IPS-15b (cell line): ENCODE results near the gene FAM53B.

ENCODE experiments used
- H3K27me3 ChIP-seq: one replicate; pipeline ENCODE4 v1.6.1; 2013; ENCODE audit warnings: low read length; ENCODE audit not compliant: control insufficient read depth, insufficient read depth
- H3K36me3 ChIP-seq: one replicate; pipeline ENCODE4 v1.6.1; 2013; ENCODE audit warnings: low read length; ENCODE audit not compliant: control insufficient read depth, insufficient read depth
- H3K4me1 ChIP-seq: one replicate; pipeline ENCODE4 v1.6.1; 2013; ENCODE audit warnings: mild to moderate bottlenecking, low read length; ENCODE audit not compliant: control insufficient read depth, insufficient read depth
- H3K4me3 ChIP-seq: one replicate; pipeline ENCODE4 v1.5.1; 2013; ENCODE audit warnings: low read depth, low read length
- H3K9ac ChIP-seq: one replicate; pipeline ENCODE4 v1.6.1; 2013; ENCODE audit warnings: low read depth, mild to moderate bottlenecking, low read length
- H3K9me3 ChIP-seq: one replicate; pipeline ENCODE4 v1.6.1; 2013; ENCODE audit warnings: mild to moderate bottlenecking, low read length; ENCODE audit not compliant: control insufficient read depth, insufficient read depth

FAM53B gene

DNA sequence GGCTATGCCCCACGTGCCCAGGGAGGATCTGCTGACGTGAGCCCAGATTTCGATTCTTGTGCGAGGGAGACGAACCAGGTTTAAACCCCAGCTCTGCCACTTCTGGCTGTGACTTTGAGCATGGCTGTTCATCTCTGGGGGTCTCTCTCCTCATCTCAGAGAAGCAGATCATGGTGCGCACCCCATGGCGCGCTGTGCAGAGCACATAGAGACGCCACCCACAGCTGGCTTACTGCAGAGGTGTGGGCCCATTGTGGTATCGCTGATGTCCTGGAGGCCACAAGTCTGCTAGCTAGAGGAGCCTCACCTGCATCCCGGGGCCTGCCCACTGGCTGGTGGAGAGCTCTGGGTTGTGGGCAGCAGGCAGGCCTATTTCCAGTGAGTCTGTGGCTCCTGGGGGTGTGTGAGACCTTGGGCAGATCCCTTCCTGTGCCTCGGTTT, 142.0 kb downstream of the FAM53B start:
- Histone ChIP-seq H3K4me3 (no peak overlapping the region), H3K4me1 (no peaks in the 10 kb centered on the region), H3K9ac (no peak overlapping the region), H3K9me3 (no peaks in the 10 kb centered on the region), H3K27me3 (no peaks in the 10 kb centered on the region), H3K36me3 (no peaks in the 10 kb centered on the region)

DNA sequence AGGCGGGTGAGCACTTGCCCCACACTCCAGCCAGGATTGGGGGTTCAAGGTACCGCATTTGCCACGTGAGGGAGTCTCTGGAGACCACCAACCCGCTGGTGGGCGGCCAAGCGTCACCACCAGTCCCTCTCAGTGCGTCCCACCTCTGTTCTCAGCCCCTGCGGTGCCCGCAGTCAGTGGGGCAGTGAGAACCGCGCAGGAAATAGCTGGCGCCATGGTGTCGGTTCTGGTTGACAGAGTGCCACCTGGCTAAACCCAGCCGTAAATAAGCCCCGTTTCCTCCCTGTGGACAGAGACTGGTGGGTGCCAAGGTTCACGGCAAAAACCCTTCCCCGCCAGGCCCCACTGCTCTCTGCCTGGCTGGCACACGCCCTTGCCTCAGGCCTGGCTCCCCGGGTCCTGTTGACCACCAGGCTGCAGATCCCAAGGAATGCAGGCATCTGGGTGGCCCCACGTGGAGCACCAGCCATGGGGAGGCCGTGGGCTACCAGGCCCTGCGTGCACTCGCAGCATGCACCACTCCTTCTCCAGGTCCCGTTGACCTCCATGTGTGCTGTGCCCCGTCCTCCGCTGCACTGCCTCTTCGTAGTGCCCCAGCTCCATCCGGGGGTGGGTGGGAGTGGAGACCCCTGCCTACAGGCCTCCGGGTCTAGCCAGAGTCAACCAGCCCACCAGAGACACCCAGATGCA, 142.6 kb downstream of the FAM53B start:
- H3K36me3 ChIP-seq = no peaks in the 10 kb centered on the region
- H3K27me3 ChIP-seq = no peaks in the 10 kb centered on the region
- H3K9ac ChIP-seq = no peak overlapping the region
- H3K4me3 ChIP-seq = no peak overlapping the region
- H3K9me3 ChIP-seq = no peaks in the 10 kb centered on the region
- H3K4me1 ChIP-seq = no peaks in the 10 kb centered on the region

DNA sequence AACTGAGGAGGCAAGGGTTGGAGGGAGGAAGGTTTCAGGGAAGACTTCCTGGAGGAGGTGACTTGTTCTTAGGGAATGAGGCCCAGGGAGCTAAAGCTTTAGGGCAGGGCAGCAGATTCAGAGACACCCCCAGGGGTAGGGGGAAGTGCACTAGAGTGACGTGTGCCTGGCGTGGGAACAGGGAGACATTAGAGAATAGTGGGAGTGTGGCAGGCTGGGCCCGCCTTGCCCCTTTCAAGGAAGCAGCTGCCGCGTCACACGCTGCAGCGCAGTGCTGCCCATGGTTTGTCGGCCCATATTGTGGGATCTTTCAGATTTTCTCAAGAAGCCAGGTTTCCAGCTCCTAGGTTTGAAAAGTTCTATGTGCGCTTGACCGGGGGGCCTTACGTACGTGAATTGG, 143.2 kb downstream of the FAM53B start:
- Histone ChIP-seq H3K9me3 (no peaks in the 10 kb centered on the region), H3K36me3 (no peaks in the 10 kb centered on the region), H3K27me3 (no peaks in the 10 kb centered on the region), H3K4me3 (no peak overlapping the region), H3K4me1 (no peaks in the 10 kb centered on the region), H3K9ac (no peak overlapping the region)

DNA sequence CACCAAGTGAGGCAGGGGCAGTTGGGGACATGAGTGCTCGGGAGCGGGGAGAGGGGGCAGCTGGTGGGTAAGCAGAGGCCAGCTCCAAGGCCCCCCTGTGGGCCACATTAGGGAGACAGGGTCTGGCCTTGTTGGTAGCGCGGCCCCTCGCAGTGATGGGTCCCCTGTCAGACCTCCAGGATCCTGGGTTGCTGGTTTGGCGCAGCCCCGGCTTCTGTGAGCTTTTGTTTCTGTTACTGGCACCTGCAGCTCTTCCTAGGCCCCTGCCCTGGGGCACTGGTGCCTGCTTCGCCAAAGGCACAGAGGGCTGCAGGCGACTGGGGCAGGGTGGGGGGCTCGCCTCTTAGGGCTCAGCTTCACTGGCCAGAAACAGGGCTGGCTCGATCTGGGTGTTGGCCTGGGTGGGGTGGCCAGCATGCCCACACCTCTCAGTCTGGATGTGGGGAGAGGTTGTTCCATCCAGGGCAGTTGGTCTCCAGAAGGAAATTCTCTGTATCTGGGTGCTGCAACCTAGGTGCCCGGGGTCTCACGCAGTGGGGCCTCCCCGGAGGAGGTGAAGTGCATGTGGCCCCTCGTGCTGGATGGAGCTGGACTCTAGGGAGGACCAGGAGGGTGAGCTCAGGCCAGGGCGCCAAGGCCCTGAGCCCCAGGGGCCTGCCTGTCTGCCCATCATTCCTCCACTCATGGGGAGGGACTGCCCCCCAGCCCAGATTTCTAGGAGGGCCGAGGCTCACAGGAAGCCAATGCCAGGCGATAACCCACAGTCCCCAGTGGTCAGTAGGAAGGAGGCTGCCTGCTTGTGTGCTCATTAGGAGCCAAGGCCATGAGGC, 143.9 kb downstream of the FAM53B start:
- H3K4me3 ChIP-seq = no peak overlapping the region

DNA sequence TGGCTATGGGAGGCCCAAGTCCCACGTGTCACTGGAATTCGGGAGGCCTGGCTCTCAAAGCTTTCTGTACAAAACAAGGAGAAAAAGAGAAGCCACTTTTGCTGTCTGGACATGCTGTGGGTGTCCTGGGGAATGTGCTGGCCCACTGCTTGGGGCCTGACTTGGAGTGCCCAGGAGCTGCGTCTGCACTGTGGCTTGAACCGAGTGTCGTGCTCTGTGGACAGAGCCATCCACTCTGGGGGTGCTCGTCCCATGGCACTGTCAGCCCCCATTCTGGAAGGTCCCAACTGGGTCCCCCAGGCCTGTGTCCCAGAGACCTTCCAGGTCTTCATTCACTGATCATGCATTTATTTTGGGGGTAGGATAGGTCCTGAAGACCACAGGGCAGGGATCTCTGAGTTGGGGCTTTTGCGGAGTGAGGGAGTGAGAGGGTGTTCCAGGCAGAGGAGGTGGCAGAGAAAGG, 144.6 kb downstream of the FAM53B start:
- no peaks in the 10 kb centered on the region for H3K4me1 ChIP-seq
- H3K36me3 ChIP-seq = no peaks in the 10 kb centered on the region
- H3K9ac ChIP-seq = no peak overlapping the region

More for the DNA sequence above, 143.9 kb downstream of the FAM53B start:
- Histone ChIP-seq H3K9ac (no peak overlapping the region), H3K27me3 (no peaks in the 10 kb centered on the region), H3K9me3 (no peaks in the 10 kb centered on the region), H3K4me1 (no peaks in the 10 kb centered on the region), H3K36me3 (no peaks in the 10 kb centered on the region)

DNA sequence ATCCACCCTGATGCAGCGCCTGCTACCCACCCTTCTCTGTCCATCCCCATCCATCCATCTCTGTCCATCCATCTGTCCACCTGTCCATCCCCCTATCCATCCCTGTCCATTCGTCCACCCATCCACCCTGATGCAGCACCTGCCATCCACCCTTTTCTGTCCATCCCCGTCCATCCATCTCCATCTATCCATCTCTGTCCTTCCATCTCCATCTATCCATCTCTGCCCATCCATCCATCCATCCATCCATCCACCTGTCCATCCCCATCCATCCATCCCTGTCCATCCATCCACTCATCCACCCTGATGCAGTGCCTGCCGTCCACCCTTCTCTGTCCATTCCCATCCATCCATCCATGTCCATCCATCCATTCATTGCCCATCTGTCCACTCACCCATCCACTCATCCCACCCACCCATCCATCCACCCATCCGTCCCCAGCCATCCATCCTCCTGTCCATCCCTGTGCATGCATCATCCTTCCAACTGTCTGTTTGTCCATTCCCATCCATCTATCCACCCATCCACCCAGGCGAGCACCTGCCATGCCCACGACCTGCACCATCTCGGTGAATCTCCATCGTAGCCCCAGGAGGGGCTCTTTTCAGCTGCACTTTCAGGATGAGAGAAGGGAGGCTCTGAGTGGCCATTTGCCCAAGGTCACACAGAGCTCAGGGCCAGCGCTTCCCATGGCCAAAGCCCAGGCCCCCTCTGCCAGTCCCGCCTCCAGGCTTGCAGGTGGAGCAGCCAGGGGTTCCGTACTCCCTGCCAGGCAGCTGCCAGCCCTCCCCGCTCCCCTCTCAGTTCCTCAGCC, 145.2 kb downstream of the FAM53B start:
- H3K4me1 ChIP-seq = no peaks in the 10 kb centered on the region

More for the DNA sequence above, 144.6 kb downstream of the FAM53B start:
- Histone ChIP-seq H3K4me3 (no peak overlapping the region), H3K27me3 (no peaks in the 10 kb centered on the region), H3K9me3 (no peaks in the 10 kb centered on the region)

DNA sequence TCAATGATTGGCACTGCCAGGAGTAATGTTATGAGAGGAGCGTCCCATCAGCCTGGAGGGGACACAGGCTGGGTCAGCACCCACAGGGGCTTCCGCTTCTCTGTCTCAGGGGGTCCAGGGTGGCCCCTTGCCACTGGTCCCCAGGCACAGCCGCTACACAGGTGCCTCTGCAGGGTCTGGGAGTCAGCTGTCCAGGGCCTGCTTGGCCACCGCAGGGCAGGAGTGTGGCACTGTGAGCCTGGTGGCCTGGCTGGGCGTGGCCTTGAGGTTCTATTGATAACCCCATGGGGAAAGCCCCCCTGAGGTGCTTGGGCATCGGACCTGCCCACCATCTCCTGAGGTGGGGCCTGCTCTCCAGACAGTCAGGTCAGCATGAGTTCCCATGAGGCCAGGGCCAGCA, 146.0 kb downstream of the FAM53B start:
- Histone ChIP-seq H3K4me1 (no peaks in the 10 kb centered on the region), H3K4me3 (no peak overlapping the region), H3K27me3 (no peaks in the 10 kb centered on the region), H3K9me3 (no peaks in the 10 kb centered on the region), H3K36me3 (no peaks in the 10 kb centered on the region), H3K9ac (no peak overlapping the region)

More for the DNA sequence above, 145.2 kb downstream of the FAM53B start:
- no peaks in the 10 kb centered on the region for H3K27me3 ChIP-seq
- H3K9me3 ChIP-seq = no peaks in the 10 kb centered on the region
- H3K36me3 ChIP-seq = no peaks in the 10 kb centered on the region
- H3K9ac ChIP-seq = no peak overlapping the region
- no peak overlapping the region for H3K4me3 ChIP-seq

DNA sequence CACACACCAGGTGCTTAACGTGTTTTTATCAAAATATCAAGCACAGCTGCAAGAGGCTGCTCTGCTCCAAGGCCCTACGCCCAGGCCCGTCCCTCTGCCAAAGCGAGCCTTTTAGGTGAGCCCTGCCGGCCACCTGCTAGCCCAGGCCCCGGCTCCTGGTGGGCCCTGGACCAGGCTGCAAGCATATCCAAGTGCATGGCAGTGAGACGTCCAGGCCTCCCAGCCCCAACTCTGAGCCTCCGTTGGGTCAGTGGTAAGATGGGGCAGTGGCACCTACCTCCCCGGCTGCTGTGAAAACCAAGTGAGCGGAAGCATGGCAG, 146.4 kb downstream of the FAM53B start:
- Histone ChIP-seq H3K4me1 (no peaks in the 10 kb centered on the region), H3K9me3 (no peaks in the 10 kb centered on the region), H3K4me3 (no peak overlapping the region), H3K27me3 (no peaks in the 10 kb centered on the region), H3K9ac (no peak overlapping the region), H3K36me3 (no peaks in the 10 kb centered on the region)

DNA sequence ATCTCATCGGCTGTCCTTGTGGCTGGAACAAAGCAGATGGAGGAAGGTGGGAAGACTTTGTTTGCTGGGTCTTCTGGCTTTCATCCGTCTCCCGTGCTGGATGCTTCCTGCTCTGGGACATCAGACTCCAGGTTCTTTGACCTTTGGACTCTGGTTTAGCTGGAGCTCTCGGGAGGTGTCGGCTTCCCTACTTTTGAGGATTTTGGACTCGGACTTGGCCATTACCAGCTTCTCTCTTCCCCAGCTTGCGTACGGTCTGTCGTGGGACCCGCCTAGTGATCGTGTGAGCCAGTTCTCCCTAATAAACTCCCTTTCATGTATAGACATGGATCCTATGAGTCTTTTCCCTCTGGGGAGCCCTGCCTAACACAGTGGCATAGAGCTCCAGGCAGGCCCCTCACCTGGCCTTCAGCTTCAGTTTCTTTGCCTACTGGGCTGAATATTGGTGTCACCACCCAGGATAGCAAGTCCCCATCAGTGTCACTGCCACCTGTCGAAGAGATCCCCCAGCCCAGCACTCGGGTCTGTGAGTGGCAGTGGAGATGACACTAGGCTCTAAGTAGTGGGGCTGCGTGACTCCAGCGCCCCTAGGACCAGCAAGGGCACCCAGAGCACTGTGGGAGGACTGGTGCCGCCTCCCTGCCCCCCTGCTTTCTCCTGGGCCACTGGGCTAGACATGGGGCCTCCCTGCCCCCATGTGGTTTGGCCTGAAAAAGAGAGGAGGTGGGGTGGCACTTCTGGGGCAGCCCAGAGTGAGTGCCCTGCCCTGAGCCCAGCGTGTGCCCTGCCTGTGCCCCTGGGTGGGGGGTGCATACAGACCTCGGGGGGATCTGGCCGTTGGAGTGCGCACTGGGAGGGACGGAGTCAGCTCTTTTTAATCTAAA, 147.0 kb downstream of the FAM53B start:
- H3K9ac ChIP-seq = no peak overlapping the region
- no peaks in the 10 kb centered on the region for H3K4me1 ChIP-seq
- H3K4me3 ChIP-seq = no peak overlapping the region

DNA sequence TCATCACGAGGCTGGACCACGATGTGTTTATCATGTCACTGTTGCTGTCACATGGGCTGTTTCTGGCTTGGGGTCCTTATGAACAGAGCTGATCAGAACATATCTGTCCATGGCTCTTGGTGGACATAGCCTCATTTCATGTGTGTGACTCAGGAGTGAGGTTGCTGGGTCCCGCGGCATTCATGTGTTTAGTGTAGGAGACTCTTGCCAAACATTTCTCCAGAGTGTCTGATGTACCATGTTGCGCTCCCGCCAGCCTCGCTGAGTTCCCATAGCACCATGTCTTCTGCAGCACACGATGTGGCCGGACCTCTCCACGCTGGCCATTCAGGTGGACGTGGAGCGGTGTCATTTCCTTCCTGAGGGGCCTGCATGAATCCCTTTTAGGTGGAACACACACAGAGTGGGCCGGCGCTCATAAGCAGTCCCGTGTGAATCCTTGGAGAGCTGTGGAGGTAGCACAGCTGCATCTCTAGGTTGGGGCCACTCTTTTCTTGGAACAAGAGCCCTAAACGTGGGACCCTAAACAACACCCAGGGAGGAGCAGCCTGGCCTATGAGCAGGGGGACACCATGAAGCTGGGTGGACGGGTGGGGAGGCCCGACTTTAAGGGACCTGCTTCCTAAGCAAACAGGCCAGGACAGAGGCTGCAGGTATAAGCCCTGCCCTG, 147.9 kb downstream of the FAM53B start:
- Histone ChIP-seq H3K4me3 (no peak overlapping the region), H3K27me3 (no peaks in the 10 kb centered on the region), H3K9me3 (no peaks in the 10 kb centered on the region), H3K9ac (no peak overlapping the region), H3K4me1 (no peaks in the 10 kb centered on the region), H3K36me3 (no peaks in the 10 kb centered on the region)

More for the DNA sequence above, 147.0 kb downstream of the FAM53B start:
- Histone ChIP-seq H3K36me3 (no peaks in the 10 kb centered on the region), H3K9me3 (no peaks in the 10 kb centered on the region), H3K27me3 (no peaks in the 10 kb centered on the region)
